Glomerular visceral epithelial cell (primary cell): ENCODE measurements around the gene ISG20L2.
"Not testable (repeated sequence)": the region's sequence is repeated elsewhere in the genome, so short reads cannot be mapped to it uniquely, and the experiment has no call there.

Experiments
- DNase-seq: peaks from one replicate; pipeline ENCODE4 v3.0.0-alpha.2; 2016; ENCODE audit errors: extremely low spot score

ISG20L2 gene

GRCh38 chr1:156728599-156729462 is at the start of gene ISG20L2:
Gene ISG20L2, minus strand, starts transcription at chr1:156728766. Its CDS starts 1,114 bp downstream, at chr1:156727652.
- DNase-seq = peak; percentile 96

GRCh38 chr1:156777573-156777972 is 49.0 kb upstream of the ISG20L2 start:
- DNase-seq = no peak

GRCh38 chr1:156776942-156777341 is 48.4 kb upstream of the ISG20L2 start:
- no peak for DNase-seq

- no peak for DNase-seq
Measured at GRCh38 chr1:156775799-156776198, 47.2 kb upstream of the ISG20L2 start.

GRCh38 chr1:156773607-156774006 is 45.0 kb upstream of the ISG20L2 start:
- no peak for DNase-seq

GRCh38 chr1:156772728-156773497 is 44.3 kb upstream of the ISG20L2 start:
- DNase-seq = no peak

- no peak for DNase-seq
Measured at GRCh38 chr1:156772222-156772621, 43.7 kb upstream of the ISG20L2 start.

GRCh38 chr1:156768610-156769295 is 40.2 kb upstream of the ISG20L2 start:
- DNase-seq = no peak

- DNase-seq = no peak
Measured at GRCh38 chr1:156767879-156768604, 39.5 kb upstream of the ISG20L2 start.

- DNase-seq = peak; percentile 100
Measured at GRCh38 chr1:156767101-156767878, 38.7 kb upstream of the ISG20L2 start, which contains the start of gene PRCC. Gene PRCC, plus strand, starts transcription at chr1:156767535. Its CDS starts 237 bp downstream, at chr1:156767772.

GRCh38 chr1:156766298-156767100 is 37.9 kb upstream of the ISG20L2 start:
- no peak for DNase-seq

- DNase-seq = no peak
Measured at GRCh38 chr1:156765666-156766065, 37.1 kb upstream of the ISG20L2 start.

- DNase-seq = not testable (repeated sequence)
Measured at GRCh38 chr1:156765136-156765535, 36.6 kb upstream of the ISG20L2 start.

- no peak for DNase-seq
Measured at GRCh38 chr1:156760796-156761104, 32.2 kb upstream of the ISG20L2 start.

GRCh38 chr1:156760092-156760795 is 31.7 kb upstream of the ISG20L2 start:
- no peak for DNase-seq

GRCh38 chr1:156757572-156758253 is 29.1 kb upstream of the ISG20L2 start:
- not testable (repeated sequence) for DNase-seq

- no peak for DNase-seq
Measured at GRCh38 chr1:156756355-156756754, 27.8 kb upstream of the ISG20L2 start.

GRCh38 chr1:156755527-156755950 is 27.0 kb upstream of the ISG20L2 start:
- DNase-seq = no peak

- no peak for DNase-seq
Measured at GRCh38 chr1:156754219-156754618, 25.7 kb upstream of the ISG20L2 start.
